Measurements from ENCODE around the gene BTBD9.

- TF ChIP-seq CTCF (IDR thresholded peaks at IDR 0.05) (no peak), POLR2A (IDR thresholded peaks at IDR 0.05) (no peak)
These were observed 61.7 kb downstream of the BTBD9 start for GRCh38 chr6:38578075-38578474.
